Uterus (tissue), 4 donors: Measurements from ENCODE around the gene ADGB. TPM values are rescaled to one million over a fixed set of nuclear protein-coding genes. Genes with fewer than 3 reads are reported as not detected.

Source experiments
- DNase-seq, 2 donors: peaks; one replicate each; pipeline ENCODE4 v3.0.0-alpha.2; 2019 to 2020
- H3K27ac ChIP-seq, 2 donors: fragments of 200-600 bp; sonication (generic); 1 replicate in 1 of 2; 2 replicates in 1 of 2; pipeline ENCODE4 v1.5.1; 2016 to 2018
- H3K27me3 ChIP-seq, 2 donors: fragments of 200-600 bp; sonication (generic); one replicate each; pipeline ENCODE4 v1.5.1; 2018 to 2019; ENCODE audit warnings: control low read depth in 1 of 2
- H3K36me3 ChIP-seq, 2 donors: fragments of 200-600 bp; sonication (generic); one replicate each; pipeline ENCODE4 v1.5.1; 2019; ENCODE audit warnings: control low read depth in 1 of 2
- H3K4me1 ChIP-seq, 2 donors: fragments of 200-600 bp; sonication (generic); one replicate each; pipeline ENCODE4 v1.5.1; 2018 to 2019; ENCODE audit warnings: control low read depth in 1 of 2
- H3K4me3 ChIP-seq, 2 donors: fragments of 200-600 bp; sonication (generic); 1 replicate in 1 of 2; 2 replicates in 1 of 2; pipeline ENCODE4 v1.5.1; 2018 to 2019; ENCODE audit warnings: mild to moderate bottlenecking in 1 of 2
- H3K9me3 ChIP-seq, 2 donors: fragments of 200-600 bp; sonication (generic); one replicate each; pipeline ENCODE4 v1.5.1; 2019; ENCODE audit warnings: control low read depth in 1 of 2
- CTCF ChIP-seq, 4 experiments: fragments of 200-600 bp in 2 of 4; fragments of 450-650 bp in 2 of 4; sonication (generic) in 2 of 4; IDR thresholded peaks; one replicate each; pipeline ENCODE4 v1.5.1; 2016 to 2019; ENCODE audit warnings: antibody characterized with exemption in 4 of 4, mild to moderate bottlenecking in 2 of 4, moderate library complexity in 1 of 4
- POLR2A ChIP-seq, 2 donors: fragments of 450-650 bp; IDR thresholded peaks; one replicate each; pipeline ENCODE4 v1.6.1; 2016; ENCODE audit warnings: antibody characterized with exemption in 2 of 2, mild to moderate bottlenecking in 1 of 2, moderate library complexity in 1 of 2
- intact Hi-C: fragments of 100-400 bp; cut with DNase I; formaldehyde crosslinking; loops from one replicate; pipeline ENCODE4 v1.15.1; 2023; ENCODE audit warnings: low total_unique reads
- total RNA-seq, 4 donors: library from RNA; depleted of rRNA in 3 of 4; stranded (reverse); fragments of >200 nt in 3 of 4; gene quantifications; one replicate each; pipeline versions ENCODE4 v1.1.0 to v1.2.4, GENCODE V29; 2014 to 2023
- donor health status: DM: yes; HTN: yes; CAD: no.

ADGB gene
- total RNA-seq, 4 donors from 2014 or later, result 1.9 to 7.7 TPM; not detected in 2

DNA sequence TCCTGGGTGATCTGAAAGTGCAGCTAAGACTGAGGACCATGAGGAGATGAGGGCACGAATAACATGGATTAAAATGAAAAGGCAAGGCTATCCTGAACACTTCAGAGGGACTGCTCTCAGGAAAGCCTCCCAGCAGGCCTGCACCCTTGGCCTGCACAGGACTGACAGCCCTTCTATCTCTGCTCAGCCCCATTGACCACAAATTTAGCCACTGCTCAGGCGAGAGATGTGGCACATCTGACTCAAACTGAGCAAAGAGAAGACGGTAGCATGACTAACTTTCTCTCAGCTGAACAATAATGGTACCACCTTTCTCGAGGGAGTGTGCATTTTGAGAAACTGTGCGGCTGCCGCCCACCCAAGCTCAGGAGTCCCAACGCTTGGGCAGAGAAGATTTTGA, 257.5 kb downstream of the ADGB start:
- Histone ChIP-seq H3K27me3 (no peaks in the 10 kb centered on the region), H3K9me3 (no peaks in the 10 kb centered on the region), H3K36me3 (no peaks in the 10 kb centered on the region), H3K4me3 (no peak overlapping the region), H3K4me1 (no peaks in the 10 kb centered on the region), H3K27ac (no peak overlapping the region)
- no peak for TF ChIP-seq CTCF (IDR thresholded peaks at IDR 0.05)
- DNase-seq, result no peak
- intact Hi-C loops, result no loop called here

DNA sequence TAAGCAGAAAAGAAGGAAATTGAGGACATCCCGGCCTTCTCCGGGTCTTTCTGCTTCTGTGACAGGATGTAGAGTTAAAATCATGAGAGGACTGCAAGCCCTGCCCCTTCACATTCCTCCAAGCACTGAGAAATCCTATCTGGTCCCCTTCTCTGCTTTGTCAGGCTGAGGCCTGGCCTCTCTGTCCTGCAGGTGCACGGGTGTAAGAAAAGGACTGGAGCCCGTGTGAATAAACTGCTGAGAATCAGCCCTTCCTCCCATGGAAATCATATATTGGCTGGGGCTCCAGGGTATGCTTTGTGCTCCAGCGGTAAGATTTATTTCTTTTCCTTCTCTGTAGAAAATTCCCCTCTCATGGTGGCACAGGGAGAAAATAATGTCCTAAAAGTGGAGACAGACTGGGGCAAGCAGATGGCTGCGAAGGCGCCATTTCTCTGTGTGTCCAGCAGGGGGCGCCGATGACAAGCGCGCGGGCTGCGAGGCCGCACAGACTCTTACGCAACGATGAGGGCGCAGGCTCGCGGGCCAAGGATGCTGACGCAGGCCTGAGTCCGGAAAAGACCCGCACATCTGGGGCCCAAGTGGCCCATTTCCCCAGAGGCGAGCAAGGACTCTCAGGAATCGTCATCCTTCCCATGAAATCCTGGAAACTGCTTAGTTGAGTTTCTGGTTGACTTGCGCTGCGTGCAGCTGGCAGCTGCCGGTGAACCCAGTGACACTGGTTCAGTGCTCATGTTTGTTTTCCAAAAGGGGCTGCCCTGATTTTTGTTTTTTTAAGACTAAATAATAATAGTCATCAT, 258.6 kb downstream of the ADGB start:
- H3K36me3 ChIP-seq, result no peaks in the 10 kb centered on the region
- H3K27ac ChIP-seq, result peak overlapping the region; percentile 64 to 68
- no peaks in the 10 kb centered on the region for H3K4me1 ChIP-seq
- peak; percentile 79 to 88 for DNase-seq
- intact Hi-C loops, result no loop called here
- peak overlapping the region; percentile 10 to 22 for H3K4me3 ChIP-seq
- TF ChIP-seq CTCF (IDR thresholded peaks at IDR 0.05) (peak; percentile 90 to 98 (median 95)), POLR2A (IDR thresholded peaks at IDR 0.05) (no peak)
- no peaks in the 10 kb centered on the region for H3K27me3 ChIP-seq
- no peaks in the 10 kb centered on the region for H3K9me3 ChIP-seq

- TF ChIP-seq POLR2A (IDR thresholded peaks at IDR 0.05), result no peak
- no peak for TF ChIP-seq CTCF (IDR thresholded peaks at IDR 0.05)
- no peaks in the 10 kb centered on the region for H3K36me3 ChIP-seq
- peak overlapping the region in 1 of 2 donors; percentile 22 for H3K4me3 ChIP-seq
- DNase-seq, result no peak
- H3K9me3 ChIP-seq, result no peaks in the 10 kb centered on the region
- no peaks in the 10 kb centered on the region for H3K27me3 ChIP-seq
- peak overlapping the region; percentile 64 to 68 for H3K27ac ChIP-seq
- H3K4me1 ChIP-seq, result no peaks in the 10 kb centered on the region
- intact Hi-C loops, result no loop called here
Observed at GRCh38 chr6:146857980-146858347, 259.2 kb downstream of the ADGB start.

DNA sequence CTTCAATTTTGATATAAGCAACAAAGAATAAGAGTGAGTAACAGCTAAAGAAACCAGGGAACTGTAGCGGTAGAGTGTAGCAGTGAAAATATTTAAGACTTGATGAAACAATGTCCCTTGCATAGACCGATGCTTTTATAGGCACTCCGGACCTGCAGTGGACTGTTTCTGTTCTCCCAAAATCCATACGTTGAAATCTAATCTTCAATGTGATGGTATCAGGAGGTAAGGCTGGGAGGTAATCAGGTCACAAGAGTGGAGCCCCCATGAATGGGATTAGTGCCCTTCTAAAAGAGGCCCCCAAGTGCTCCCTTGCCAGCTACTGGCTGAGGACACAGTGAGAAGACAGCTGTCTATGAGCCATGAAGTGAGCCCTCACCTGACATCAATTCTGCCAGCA, 260.4 kb downstream of the ADGB start:
- Histone ChIP-seq H3K4me3 (no peak overlapping the region), H3K36me3 (no peaks in the 10 kb centered on the region), H3K27ac (no peak overlapping the region), H3K4me1 (no peaks in the 10 kb centered on the region), H3K9me3 (no peaks in the 10 kb centered on the region), H3K27me3 (no peaks in the 10 kb centered on the region)
- DNase-seq, result no peak
- intact Hi-C loops, result no loop called here
- TF ChIP-seq POLR2A (IDR thresholded peaks at IDR 0.05) (no peak), CTCF (IDR thresholded peaks at IDR 0.05) (no peak)

GRCh38 chr6:146859795-146860495, 261.2 kb downstream of the ADGB start:
- Histone ChIP-seq H3K4me1 (no peaks in the 10 kb centered on the region), H3K36me3 (no peaks in the 10 kb centered on the region), H3K4me3 (no peak overlapping the region), H3K9me3 (no peaks in the 10 kb centered on the region), H3K27me3 (no peaks in the 10 kb centered on the region), H3K27ac (no peak overlapping the region)
- TF ChIP-seq CTCF (IDR thresholded peaks at IDR 0.05) (no peak), POLR2A (IDR thresholded peaks at IDR 0.05) (no peak)
- intact Hi-C loops, result no loop called here
- no peak for DNase-seq
